HepG2 (cell line): Measurements from ENCODE around the gene PSMB11. TPM values are rescaled to one million over a fixed set of nuclear protein-coding genes. Genes with fewer than 3 reads are reported as not detected.

Experiments used
- ARHGAP35 ChIP-seq: sonication (generic); formaldehyde crosslinking; IDR thresholded peaks from 2 replicates; pipeline ENCODE4 v1.9.0; 2022; ENCODE audit warnings: mild to moderate bottlenecking, inconsistent platforms, moderate library complexity, missing genetic modification reagents, borderline replicate concordance
- HOXA3 ChIP-seq: sonication (generic); formaldehyde crosslinking; IDR thresholded peaks from 2 replicates; pipeline ENCODE4 v1.5.0; 2020; ENCODE audit warnings: missing genetic modification reagents
- MYC ChIP-seq: sonication (generic); formaldehyde crosslinking; IDR thresholded peaks from 2 replicates; pipeline ENCODE4 v1.9.0; 2021; ENCODE audit warnings: missing genetic modification reagents, borderline replicate concordance
- SRY ChIP-seq: sonication (generic); formaldehyde crosslinking; IDR thresholded peaks from 2 replicates; pipeline ENCODE4 v1.8.0; 2022; ENCODE audit warnings: mild to moderate bottlenecking, missing genetic modification reagents
- ZBTB38 ChIP-seq: sonication (generic); formaldehyde crosslinking; IDR thresholded peaks from 2 replicates; pipeline ENCODE4 v1.5.1; 2020; ENCODE audit warnings: mild to moderate bottlenecking, missing genetic modification reagents
- ZNF207 ChIP-seq: fragments of 450-650 bp; IDR thresholded peaks from 2 replicates; pipeline ENCODE4 v1.6.1; 2016; ENCODE audit warnings: antibody characterized with exemption, borderline replicate concordance
- ZNF280B ChIP-seq: sonication (generic); formaldehyde crosslinking; IDR thresholded peaks from 2 replicates; pipeline ENCODE4 v1.5.0; 2020; ENCODE audit warnings: missing genetic modification reagents, mild to moderate bottlenecking, borderline replicate concordance
- ZNF337 ChIP-seq: sonication (generic); formaldehyde crosslinking; IDR thresholded peaks from 2 replicates; pipeline ENCODE4 v1.5.1; 2020; ENCODE audit warnings: missing genetic modification reagents, low read depth, mild to moderate bottlenecking, borderline replicate concordance
- ZNF407 ChIP-seq: sonication (generic); formaldehyde crosslinking; IDR thresholded peaks from one replicate; pipeline ENCODE4 v1.5.1; 2020; ENCODE audit warnings: mild to moderate bottlenecking, missing genetic modification reagents; ENCODE audit errors: not compliant biosample characterization
- polyA plus RNA-seq, 8 experiments: library from polyadenylated mRNA; depleted of rRNA in 3 of 8; stranded (reverse) in 7 of 8; unstranded in 1 of 8; fragments of >200 nt; fragmentation: Illumina TruSeq in 4 of 8; extraction: Trizol in 4 of 8; gene quantifications; 2 replicates each; pipeline versions ENCODE4 v1.2.1 to v1.2.3, GENCODE V29; 2011 to 2016; ENCODE audit warnings: low read depth in 4 of 8, missing spikeins in 1 of 8, mixed read lengths in 1 of 8; ENCODE audit not compliant: insufficient read depth in 1 of 8
- total RNA-seq, 5 experiments: library from RNA; depleted of rRNA; stranded (reverse); fragments of >200 nt; fragmentation: Illumina TruSeq; extraction: Trizol; gene quantifications; 2 replicates each; pipeline ENCODE4 v1.2.3, GENCODE V29; 2016; ENCODE audit warnings: low read depth in 1 of 5
- TF ChIP-seq, protein P1 (sequence below): sonication (generic); formaldehyde crosslinking; IDR thresholded peaks from 2 replicates; pipeline ENCODE4 v1.4.0; 2020; ENCODE audit warnings: mild to moderate bottlenecking, missing genetic modification reagents, borderline replicate concordance

Gene PSMB11
- total and polyA plus RNA-seq, 2 of the 13 experiments (the other 11 are each of a cell fraction or from before 2014, with no cell fraction given), result not detected

GRCh38 chr14:23042162-23042965 lies at the start of gene PSMB11 (continued):
- TF ChIP-seq ARHGAP35 (no peak), ZNF280B (CRISPR knock-in tag) (peak; percentile 57), ZNF407 (CRISPR knock-in tag) (no peak), ZNF207 (0 out of 2 replicates have a peak, but pooled peaks have one; percentile 57), ZBTB38 (peak; percentile 58; the same call in 1 of the 2 replicates), SRY (CRISPR knock-in tag) (0 out of 2 replicates have a peak, but pooled peaks have one; percentile 29), ZNF337 (CRISPR knock-in tag) (no peak), MYC (0 out of 2 replicates have a peak, but pooled peaks have one; percentile 35), HOXA3 (CRISPR knock-in tag) (0 out of 2 replicates have a peak, but pooled peaks have one; percentile 23)
- TF ChIP-seq, protein P1, sequence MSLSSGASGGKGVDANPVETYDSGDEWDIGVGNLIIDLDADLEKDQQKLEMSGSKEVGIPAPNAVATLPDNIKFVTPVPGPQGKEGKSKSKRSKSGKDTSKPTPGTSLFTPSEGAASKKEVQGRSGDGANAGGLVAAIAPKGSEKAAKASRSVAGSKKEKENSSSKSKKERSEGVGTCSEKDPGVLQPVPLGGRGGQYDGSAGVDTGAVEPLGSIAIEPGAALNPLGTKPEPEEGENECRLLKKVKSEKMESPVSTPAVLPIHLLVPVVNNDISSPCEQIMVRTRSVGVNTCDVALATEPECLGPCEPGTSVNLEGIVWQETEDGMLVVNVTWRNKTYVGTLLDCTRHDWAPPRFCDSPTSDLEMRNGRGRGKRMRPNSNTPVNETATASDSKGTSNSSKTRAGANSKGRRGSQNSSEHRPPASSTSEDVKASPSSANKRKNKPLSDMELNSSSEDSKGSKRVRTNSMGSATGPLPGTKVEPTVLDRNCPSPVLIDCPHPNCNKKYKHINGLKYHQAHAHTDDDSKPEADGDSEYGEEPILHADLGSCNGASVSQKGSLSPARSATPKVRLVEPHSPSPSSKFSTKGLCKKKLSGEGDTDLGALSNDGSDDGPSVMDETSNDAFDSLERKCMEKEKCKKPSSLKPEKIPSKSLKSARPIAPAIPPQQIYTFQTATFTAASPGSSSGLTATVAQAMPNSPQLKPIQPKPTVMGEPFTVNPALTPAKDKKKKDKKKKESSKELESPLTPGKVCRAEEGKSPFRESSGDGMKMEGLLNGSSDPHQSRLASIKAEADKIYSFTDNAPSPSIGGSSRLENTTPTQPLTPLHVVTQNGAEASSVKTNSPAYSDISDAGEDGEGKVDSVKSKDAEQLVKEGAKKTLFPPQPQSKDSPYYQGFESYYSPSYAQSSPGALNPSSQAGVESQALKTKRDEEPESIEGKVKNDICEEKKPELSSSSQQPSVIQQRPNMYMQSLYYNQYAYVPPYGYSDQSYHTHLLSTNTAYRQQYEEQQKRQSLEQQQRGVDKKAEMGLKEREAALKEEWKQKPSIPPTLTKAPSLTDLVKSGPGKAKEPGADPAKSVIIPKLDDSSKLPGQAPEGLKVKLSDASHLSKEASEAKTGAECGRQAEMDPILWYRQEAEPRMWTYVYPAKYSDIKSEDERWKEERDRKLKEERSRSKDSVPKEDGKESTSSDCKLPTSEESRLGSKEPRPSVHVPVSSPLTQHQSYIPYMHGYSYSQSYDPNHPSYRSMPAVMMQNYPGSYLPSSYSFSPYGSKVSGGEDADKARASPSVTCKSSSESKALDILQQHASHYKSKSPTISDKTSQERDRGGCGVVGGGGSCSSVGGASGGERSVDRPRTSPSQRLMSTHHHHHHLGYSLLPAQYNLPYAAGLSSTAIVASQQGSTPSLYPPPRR, result no peak
